Neural cell (in vitro differentiated cells): Measurements from ENCODE around the gene ZNF648.

Source experiments
- CTCF ChIP-seq: fragments of 450-650 bp; IDR thresholded peaks from 2 replicates; pipeline ENCODE4 v1.5.1; 2014; ENCODE audit warnings: antibody characterized with exemption, mild to moderate bottlenecking, moderate library complexity; ENCODE audit not compliant: poor library complexity, severe bottlenecking
- EP300 ChIP-seq: fragments of 450-650 bp; conservative IDR thresholded peaks from 2 replicates; pipeline ENCODE4 v1.6.1; 2014; ENCODE audit warnings: antibody characterized with exemption, mild to moderate bottlenecking, moderate library complexity; ENCODE audit not compliant: poor library complexity, severe bottlenecking

- TF ChIP-seq EP300 (no peak), CTCF (no peak)
Measured at GRCh38 chr1:182071924-182072323, 10.4 kb upstream of the ZNF648 start.
